Glomerular endothelial cell (primary cell): Measurements from ENCODE around the gene ANKRD66. TPM values are rescaled to one million over a fixed set of nuclear protein-coding genes. Genes with fewer than 3 reads are reported as not detected.
"Not testable (repeated sequence)": the region's sequence is repeated elsewhere in the genome, so short reads cannot be mapped to it uniquely, and the experiment has no call there.

ENCODE experiments used
- DNase-seq: peaks from one replicate; pipeline ENCODE4 v3.0.0-alpha.2; 2011; ENCODE audit warnings: low read depth, low spot score; ENCODE audit errors: extremely low read depth
- total RNA-seq: library from RNA; depleted of rRNA; stranded (reverse); fragments of >200 nt; gene quantifications from 2 replicates; pipeline ENCODE4 v1.2.3, GENCODE V29; 2015

ANKRD66 gene
- total RNA-seq, 1 donor from 2014 or later: not detected

DNA sequence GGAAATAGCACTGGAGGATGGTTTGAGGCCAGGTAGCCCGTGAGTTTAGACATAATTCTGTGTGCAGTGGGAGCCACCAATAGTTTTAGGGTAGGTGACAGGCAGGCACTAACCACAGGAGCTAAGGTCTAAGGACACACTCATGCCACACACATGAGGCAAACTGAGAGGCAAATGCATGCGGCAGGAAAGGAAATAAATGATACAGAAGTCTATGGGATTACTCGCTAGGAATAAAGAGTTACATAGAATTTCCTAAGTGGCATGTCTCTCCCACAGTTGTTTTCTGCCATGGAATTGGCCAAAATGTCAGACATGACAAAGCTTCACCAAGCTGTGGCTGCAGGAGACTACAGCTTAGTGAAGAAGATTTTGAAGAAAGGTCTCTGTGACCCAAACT, 4.9 kb downstream of the ANKRD66 start:
- DNase-seq: no peak

DNA sequence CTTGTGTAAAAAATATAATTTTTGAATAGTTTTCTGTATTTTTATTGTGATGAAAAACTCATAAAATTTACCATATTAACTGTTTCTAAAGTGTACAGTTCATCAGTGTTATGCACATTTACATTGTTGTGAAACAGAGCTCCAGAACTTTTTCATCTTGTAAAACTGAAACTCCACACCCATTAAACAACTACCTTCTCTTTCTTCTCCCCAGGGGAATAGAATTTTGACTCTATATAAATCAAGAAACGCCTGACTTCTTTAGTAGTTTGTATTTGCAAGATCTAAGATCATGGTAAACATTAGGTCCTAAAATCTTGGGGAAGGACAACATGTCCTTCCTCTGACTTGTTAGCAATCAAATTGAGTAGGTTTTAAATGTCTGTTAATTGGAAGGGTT, 9.1 kb downstream of the ANKRD66 start:
- DNase-seq: no peak

DNA sequence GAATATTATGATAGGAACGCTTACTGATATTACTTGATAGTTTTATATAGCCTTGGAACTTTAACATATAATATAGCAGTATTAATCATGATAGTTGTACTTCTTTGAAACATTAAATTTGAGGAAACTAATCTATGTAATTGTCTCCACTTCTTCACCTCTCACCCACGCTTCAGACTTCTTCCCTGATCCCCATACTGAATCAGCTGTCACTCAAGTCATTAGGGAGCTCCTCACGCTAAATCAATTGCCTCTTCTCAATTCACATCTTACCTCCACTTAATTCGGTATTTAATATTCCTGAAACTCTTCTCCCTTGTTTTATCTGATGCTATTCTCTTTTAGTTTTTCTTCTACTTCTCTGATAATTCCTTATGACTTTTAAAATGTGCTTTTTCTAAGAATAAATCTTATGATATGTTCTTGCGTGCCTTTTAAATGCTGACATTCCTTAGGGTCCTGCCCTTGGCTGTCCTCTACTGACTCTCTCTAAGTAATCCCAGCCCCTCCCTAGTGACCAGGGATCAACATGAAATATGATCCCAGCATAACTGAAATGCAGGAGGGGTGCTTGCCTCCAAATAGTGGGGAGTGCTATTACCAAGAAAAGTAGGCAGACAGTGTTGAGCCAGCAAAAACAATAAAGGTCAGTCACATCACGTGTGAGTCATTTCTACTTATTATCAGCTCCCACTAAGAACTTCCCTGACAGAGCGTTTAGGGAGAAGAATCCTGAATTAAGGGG, 9.9 kb downstream of the ANKRD66 start:
- no peak for DNase-seq

DNA sequence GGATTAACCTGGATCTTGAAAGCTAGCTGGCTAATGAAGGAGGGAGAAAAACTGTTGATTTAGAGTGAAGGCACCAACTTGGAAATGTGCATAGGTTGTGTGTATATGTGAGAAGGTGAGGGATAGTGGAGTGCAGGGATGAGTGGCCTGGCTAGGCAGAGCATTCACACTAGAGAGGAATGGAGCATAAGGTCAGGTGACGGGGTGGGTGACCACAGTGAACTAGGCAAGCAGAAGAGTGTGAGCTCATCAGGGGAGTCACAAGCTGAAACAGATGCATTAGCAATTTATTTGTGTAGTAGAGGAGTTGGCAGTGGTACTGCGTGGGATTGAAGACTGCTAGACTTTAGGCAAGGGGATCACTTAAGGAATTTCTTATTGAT, 10.5 kb downstream of the ANKRD66 start:
- no peak for DNase-seq

DNA sequence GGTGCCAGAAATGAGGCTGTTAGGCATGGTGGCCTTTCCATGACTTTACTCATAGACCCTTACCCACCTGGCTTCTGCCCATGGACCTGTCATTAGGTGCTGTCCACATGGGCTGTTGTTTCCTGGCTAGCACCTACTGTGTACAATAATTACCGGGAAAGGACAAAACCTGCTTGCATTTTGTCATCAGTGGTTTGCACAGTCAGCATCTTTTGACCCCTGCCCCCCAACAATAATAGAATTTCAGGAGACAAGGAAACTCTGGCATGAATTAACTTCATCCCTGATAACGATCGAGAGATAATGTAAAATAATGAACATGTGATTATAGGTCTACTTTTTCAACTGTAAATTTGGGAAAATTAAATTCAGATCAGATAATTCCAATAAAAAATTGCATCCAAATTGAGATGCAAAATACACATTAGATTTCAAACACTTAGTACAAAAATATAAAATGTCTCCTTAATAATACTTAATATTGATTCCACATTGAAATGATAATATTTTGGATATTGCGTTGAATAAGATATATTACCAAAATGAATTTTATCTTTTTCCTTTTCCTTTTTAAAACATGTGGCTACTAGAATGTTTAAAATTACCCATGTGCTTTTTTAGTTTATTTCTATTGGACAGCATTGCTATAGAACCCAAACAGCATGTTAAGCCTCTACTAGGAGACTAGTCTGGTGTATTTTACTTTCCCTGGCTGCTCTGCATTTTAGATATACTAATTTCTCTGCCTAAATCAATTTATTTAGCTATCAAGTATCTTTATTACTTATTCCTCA, 12.4 kb downstream of the ANKRD66 start:
- DNase-seq: no peak

DNA sequence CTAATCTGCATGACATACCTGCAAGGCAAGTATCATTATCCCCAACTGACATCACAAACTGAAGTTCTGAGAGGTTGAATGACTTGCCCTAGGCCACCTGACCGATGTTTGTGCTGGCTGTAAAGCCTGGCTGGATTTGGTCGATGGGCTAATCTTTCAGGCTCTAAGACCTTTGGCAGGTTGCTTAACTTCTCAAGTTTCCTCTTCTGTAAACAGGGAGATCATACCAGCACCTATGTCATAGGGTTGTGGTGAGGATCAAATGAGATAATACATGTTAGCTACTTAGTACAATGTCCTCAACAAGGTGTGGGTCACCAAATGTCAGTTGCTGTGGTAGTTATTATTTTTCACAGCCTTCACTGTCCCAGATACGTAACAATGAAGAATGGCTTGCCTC, 14.2 kb downstream of the ANKRD66 start:
- DNase-seq: no peak

DNA sequence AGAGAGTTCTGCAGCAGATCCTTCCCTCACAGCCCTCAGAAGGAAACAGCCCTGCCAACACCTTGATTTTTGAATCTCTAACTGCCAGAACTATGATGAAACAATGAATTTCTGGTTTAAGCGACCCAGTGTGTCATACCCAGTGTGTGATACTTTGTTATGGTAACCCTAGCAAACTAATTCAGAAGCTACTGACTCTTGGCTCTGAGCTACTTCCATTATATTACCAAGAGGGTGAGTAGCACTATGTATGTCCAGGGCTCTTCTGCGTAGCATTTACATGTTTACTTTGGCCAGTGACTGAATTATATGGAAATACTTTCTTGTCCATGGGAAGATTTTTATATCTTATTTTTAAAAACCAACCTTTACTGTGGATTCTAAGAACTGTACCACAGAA, 16.7 kb downstream of the ANKRD66 start:
- no peak for DNase-seq

DNA sequence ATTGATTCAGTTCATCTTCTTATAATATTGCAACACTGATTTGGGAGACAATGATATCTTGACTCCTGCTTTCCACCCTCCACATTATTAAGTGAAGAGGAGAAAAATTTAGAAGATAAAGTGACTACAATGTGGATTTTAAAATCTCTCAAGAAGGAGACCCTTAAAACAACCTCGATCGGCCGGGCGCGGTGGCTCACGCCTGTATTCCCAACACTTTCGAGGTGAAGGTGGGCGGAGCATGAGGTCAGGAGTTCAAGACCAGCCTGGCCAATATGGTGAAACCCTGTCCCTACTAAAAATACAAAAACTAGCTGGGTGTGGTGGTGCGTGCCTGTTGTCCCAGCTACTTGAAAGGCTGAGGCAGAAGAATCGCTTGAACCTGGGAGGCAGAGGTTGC, 17.5 kb downstream of the ANKRD66 start:
- not testable (repeated sequence) for DNase-seq

DNA sequence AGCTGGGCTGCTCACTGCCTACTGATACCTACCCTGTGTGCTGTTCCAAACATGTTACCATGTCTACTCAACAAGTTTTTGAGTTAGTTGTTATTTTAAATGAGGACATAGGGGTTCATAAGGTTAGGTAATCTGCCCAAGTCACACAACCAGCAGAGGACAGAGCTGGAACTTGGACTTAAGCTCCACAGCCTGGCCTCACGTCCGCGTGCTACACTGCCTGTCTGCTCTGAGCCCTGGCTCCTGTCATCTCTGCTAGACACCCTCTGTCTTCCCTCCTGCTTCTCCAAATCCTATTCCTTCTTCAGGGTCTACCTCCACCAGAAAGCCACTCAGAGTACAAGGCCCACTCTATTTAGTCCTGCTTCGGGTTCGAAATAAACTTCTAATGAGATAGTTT, 18.2 kb downstream of the ANKRD66 start:
- DNase-seq: no peak

DNA sequence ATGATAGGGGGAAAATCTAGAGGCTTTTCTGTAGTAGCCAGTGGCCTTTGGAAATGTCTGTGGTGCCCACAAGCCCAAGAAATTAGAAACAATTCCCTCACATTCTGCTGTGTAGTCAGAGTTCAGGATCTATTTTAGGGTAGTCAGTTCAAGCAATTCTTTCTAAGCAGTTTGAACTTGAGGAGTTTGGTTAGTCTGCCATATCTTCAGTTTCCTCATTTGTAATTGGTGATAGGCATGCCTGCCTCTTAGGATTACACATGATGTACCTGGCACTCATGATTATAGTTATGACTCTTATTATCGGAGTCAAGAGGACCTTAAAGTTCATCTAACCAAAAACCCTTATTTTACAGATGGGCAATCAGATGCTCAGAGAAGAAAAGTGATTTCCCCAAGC, 25.3 kb downstream of the ANKRD66 start:
- DNase-seq: no peak

DNA sequence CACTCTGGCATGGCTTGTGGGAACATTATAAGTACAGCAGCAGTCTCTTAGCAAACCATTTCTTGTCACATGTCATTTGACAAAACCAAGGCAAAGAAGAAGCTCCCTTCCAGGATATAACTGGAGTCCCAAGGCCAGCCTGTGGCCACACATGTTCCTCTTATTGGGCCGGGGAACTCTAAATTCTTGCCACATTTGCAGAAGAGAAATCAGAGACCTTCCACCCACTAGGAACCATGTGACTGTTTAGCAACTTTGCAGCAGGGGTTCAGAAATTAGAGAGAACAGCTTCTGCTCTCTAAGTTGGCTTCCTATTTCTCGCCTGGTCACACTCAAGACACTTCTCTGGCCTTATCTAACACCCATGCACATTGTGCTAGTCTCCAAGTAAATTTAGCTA, 26.0 kb downstream of the ANKRD66 start:
- no peak for DNase-seq

DNA sequence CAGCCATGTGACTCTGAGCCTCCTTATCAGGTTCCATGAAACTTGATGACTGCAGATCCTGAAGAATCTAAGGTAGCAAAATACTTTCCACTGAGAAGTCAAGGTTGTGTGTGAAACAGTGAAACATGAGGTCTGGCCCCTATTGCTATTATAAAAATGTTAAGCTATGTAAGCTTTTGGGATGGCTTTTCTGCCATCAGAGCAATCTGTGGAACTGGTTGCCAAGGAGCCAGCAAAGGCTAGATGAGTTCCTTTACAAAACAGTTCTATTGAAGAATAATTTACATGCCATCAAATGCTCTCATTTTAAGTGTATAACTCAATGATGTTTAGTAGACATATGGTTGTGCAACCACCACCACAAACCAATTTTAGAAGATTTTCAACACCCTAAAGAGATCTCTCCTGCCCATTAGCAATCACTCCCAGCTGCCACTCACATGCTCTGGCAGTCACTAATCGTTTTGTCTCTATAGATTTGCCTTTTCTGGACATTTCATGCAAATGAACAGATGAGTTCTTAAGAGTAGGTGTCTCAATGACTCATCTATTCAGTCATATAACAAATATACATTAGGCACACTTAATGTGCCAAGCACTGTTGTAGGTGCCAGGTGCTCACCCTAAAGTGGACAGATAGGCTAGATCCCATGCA, 26.6 kb downstream of the ANKRD66 start:
- DNase-seq: no peak

DNA sequence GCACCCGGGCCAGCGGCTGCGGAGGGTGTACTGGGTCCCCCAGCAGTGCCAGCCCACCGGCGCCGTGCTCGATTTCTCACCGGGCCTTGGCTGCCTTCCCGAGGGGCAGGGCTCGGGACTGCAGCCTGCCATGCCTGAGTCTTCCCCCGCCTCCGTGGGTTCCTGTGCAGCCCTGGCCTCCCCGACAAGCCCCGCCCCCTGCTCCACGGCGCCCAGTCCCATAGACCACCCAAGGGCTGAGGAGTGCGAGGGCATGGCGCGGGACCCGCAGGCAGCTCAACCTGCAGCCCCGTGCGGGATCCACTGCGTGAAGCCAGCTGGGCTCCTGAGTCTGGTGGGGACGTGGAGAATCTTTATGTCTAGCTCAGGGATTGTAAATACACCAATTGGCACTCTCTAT, 28.0 kb downstream of the ANKRD66 start:
- DNase-seq: not testable (repeated sequence)

DNA sequence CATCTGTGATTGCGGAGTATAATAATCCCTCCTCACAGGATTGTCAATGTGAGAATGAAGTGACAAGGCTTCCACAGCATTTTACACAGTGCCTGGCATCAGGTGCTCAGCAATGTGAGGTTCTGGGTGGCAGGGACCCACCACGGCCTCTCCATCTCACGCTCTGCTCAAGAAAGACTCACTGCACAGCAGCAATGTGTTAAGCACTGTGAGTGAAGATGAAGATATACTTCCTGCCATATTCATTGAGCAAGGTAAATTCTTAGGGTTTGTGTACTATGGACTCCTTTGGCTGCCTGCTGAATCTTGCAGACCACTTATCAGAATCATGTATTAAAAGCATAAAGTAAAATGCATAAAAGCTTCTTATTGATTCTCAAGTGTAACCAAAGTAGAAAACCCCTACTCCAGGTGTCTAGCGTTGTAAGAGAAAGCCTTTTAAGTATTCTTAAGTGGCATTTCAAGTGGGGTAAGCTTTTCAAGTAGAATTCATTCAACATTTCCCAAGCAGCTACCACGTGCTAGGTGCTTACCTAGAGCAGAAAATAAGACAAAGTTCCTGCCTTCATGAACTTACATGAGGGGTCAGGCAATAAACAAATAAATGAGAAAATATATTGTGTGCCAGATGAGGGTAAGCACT, 29.5 kb downstream of the ANKRD66 start:
- DNase-seq: no peak

DNA sequence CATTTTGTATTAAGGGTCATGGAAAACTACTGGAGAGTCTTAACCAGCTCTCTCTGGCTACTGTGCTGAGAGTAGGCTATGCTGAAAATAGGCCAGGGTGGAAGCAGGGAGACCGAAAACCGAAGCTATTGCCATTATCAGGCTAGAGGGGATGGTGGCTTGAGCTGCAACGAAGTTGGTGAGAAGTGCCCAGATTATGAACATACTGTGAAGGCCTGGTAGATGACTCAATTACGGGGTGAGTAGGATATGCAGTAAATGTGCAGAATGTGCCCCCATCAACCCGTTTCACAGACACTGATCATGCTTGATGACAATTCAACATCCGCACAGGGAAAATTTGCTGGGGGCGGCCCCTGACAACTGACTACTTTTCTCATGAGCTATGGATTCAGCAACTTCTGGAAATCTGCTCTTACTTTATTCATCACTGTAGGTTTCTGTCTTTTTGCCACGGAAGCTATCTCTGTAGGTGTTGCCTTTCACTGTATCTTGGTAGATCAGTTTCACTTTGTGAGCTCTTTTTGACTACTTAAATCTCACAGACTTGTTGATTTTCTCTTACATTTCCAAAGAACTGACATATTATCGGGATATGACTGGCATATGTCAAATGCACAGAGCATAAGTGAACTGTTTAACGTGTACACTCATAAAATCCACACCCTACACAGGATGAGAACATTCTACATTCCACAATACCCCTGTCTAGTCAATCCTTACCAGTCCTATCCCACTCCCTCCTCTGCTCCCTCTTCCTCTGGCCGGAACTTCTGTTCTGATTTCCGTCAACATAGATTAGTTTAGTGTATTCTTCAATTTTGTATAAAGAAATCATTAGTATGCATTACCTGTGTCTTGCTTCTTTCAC, 31.0 kb downstream of the ANKRD66 start:
- no peak for DNase-seq

DNA sequence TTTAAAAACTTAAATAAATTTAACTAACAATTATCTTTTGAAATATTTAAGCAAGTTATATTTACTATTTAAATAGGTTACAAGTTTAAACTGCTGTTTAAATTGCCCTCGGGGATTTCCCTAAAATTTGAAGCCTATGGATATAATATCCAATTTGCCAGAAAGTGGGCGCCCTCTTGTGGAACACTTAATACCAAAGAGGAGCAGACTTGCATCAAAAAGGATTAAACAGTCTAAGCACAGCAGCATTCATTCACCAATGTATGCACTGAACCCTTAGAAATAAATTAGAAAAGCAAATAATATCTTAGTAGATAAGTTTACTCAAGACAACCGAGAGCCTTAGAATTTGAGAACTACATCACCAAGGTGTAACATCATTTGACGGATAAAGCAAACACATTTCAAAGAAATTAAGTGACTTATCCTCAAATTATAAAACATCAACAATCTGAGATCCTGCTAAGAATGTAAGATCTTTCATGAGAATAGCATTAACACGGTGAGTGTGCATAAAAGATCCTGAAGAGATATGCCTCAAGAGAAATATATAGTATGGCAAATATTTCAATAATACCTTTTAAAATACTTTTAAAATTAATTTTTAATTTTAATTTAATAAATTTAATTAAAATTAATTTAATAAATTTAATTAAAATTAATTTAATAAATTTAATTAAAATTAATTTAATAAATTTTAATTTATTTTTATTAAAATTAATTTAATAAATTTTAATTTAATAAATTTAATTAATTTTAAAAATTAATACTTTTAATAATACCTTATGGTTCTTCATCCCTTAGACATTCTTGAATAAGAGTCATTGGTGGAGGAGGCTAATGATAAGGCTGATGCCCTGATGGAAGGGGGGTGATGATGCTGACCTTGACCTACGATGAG, 35.0 kb downstream of the ANKRD66 start:
- peak; percentile 34 for DNase-seq

DNA sequence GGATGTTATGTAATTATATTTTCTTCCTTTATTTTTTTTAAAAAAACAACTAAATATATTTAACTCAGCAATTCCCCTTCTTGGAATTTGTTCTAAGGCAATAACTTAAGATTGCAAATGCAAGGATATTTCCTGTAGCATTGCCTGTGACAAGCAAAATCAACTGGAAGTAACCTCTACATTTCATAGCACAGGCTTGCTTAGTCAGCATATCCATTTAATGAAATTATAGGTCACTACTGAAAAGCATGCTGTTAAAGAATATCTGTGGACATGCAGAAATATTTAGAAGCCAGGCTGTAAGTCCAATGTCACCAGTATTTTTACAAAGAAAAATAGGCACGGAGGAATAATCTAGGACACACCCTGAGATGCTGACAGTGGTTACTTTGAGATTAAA, 37.8 kb downstream of the ANKRD66 start:
- no peak for DNase-seq

DNA sequence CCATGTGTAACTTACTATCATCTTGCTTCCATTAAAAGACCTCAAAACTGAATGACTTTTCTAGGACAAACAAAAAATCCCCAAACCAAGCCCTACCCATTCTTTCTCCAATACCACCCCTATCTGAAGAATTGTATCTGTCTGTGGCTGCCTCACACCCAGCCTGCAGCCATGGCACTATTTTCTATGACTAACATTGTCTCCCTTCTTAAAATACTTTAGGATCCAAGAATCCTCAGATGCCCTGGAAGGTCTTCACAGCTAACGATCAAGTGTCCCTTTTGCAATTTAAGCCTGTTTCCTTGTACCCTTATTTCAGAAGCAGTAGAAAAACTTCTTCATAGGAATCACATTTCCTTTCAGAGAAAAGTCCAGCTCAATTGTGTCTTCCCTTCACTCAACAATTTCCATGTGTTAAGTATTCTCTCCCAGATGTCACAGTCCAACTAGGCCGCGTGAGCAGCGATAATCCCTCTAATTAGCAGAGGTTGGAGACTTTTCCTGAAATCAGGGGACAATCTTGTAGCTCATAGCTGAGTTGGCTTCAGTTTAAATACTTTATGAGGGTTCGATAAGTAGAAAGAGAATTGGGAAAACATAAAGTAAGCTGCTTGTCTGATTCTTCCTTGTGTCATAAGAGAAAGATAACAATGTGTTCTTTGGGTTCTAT, 41.3 kb downstream of the ANKRD66 start:
- no peak for DNase-seq

DNA sequence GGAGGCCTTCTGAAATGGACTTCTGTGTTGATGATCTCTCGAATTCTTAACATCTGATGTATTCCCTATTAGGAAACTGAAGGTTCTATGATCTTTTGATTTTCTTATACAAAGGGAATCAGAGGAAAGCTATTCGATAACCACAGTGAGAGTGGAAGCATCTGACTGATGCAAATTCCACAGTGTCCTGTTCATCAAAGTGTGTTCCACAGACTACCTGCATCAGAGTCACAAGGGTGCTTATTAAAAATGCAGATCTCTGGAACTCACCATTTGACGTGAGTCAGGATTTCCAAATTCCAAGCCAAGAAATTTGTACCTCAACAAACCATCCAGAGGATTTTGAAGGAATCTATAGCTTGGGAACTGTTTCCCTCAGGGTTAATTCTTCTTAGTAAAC, 42.1 kb downstream of the ANKRD66 start:
- no peak for DNase-seq
